Measurements from ENCODE around the gene LIMCH1.

GRCh38 chr4:41506130-41506529 lies 31.8 kb upstream of the LIMCH1 start:
- TF ChIP-seq CTCF (IDR thresholded peaks at IDR 0.05) (no peak), POLR2A (IDR thresholded peaks at IDR 0.05) (no peak)
